ENCODE data around the gene GIT2.
A peak's percentile ranks its signal among the peaks of the same experiment; 100 is the strongest.

Gene GIT2

GRCh38 chr12:109950625-109951024 is 45.5 kb downstream of the GIT2 start:
- Histone ChIP-seq H3K27ac (ENCODE audit: insufficient read depth, low read depth, low read length, poor library complexity, severe bottlenecking) (peak overlapping the region; percentile 8), H3K36me3 (ENCODE audit: control insufficient read depth, insufficient read depth, low read length) (peaks cover 18% of the 10 kb centered on the region), H3K9me3 (ENCODE audit: control insufficient read depth, low read length) (no peaks in the 10 kb centered on the region), H3K4me3 (ENCODE audit: insufficient read depth, low read depth, low read length) (no peak overlapping the region), H3K4me1 (ENCODE audit: control insufficient read depth, insufficient read depth, low read length) (peaks cover 13% of the 10 kb centered on the region), H3K27me3 (ENCODE audit: control insufficient read depth, insufficient read depth, low read length, poor library complexity, severe bottlenecking) (no peaks in the 10 kb centered on the region)

- Histone ChIP-seq H3K36me3 (ENCODE audit: control insufficient read depth, insufficient read depth, low read length) (peaks cover 18% of the 10 kb centered on the region), H3K27ac (ENCODE audit: insufficient read depth, low read depth, low read length, poor library complexity, severe bottlenecking) (no peak overlapping the region), H3K9me3 (ENCODE audit: control insufficient read depth, low read length) (no peaks in the 10 kb centered on the region), H3K4me1 (ENCODE audit: control insufficient read depth, insufficient read depth, low read length) (peaks cover 22% of the 10 kb centered on the region), H3K4me3 (ENCODE audit: insufficient read depth, low read depth, low read length) (no peak overlapping the region), H3K27me3 (ENCODE audit: control insufficient read depth, insufficient read depth, low read length, poor library complexity, severe bottlenecking) (no peaks in the 10 kb centered on the region)
- WGBS, 2 experiments, result 91 to 97% methylated on average over 1 of the region's 1 CpG
These were observed 47.1 kb downstream of the GIT2 start for GRCh38 chr12:109949089-109949488.

GRCh38 chr12:109948368-109948767 is 47.8 kb downstream of the GIT2 start:
- H3K4me3 ChIP-seq (ENCODE audit: insufficient read depth, low read depth, low read length), result no peak overlapping the region
- no peaks in the 10 kb centered on the region for H3K9me3 ChIP-seq (ENCODE audit: control insufficient read depth, low read length)
- H3K4me1 ChIP-seq (ENCODE audit: control insufficient read depth, insufficient read depth, low read length), result peaks cover 22% of the 10 kb centered on the region
- no peaks in the 10 kb centered on the region for H3K27me3 ChIP-seq (ENCODE audit: control insufficient read depth, insufficient read depth, low read length, poor library complexity, severe bottlenecking)
- WGBS, 2 experiments, result 89 to 97% methylated on average over 3 to 4 of the region's 4 CpGs
- no peak overlapping the region for H3K27ac ChIP-seq (ENCODE audit: insufficient read depth, low read depth, low read length, poor library complexity, severe bottlenecking)
- H3K36me3 ChIP-seq (ENCODE audit: control insufficient read depth, insufficient read depth, low read length), result peaks cover 18% of the 10 kb centered on the region

GRCh38 chr12:109947521-109947920 is 48.6 kb downstream of the GIT2 start:
- H3K27ac ChIP-seq (ENCODE audit: insufficient read depth, low read depth, low read length, poor library complexity, severe bottlenecking), result no peak overlapping the region
- H3K36me3 ChIP-seq (ENCODE audit: control insufficient read depth, insufficient read depth, low read length), result peaks cover 16% of the 10 kb centered on the region
- no peaks in the 10 kb centered on the region for H3K9me3 ChIP-seq (ENCODE audit: control insufficient read depth, low read length)
- WGBS, 2 experiments, result 89 to 96% methylated on average over 2 to 3 of the region's 3 CpGs
- H3K27me3 ChIP-seq (ENCODE audit: control insufficient read depth, insufficient read depth, low read length, poor library complexity, severe bottlenecking), result no peaks in the 10 kb centered on the region
- peaks cover 22% of the 10 kb centered on the region for H3K4me1 ChIP-seq (ENCODE audit: control insufficient read depth, insufficient read depth, low read length)
- H3K4me3 ChIP-seq (ENCODE audit: insufficient read depth, low read depth, low read length), result no peak overlapping the region

- no peaks in the 10 kb centered on the region for H3K27me3 ChIP-seq (ENCODE audit: control insufficient read depth, insufficient read depth, low read length, poor library complexity, severe bottlenecking)
- H3K4me3 ChIP-seq (ENCODE audit: insufficient read depth, low read depth, low read length), result no peak overlapping the region
- peaks cover 22% of the 10 kb centered on the region for H3K4me1 ChIP-seq (ENCODE audit: control insufficient read depth, insufficient read depth, low read length)
- H3K9me3 ChIP-seq (ENCODE audit: control insufficient read depth, low read length), result no peaks in the 10 kb centered on the region
- peaks cover 10% of the 10 kb centered on the region for H3K36me3 ChIP-seq (ENCODE audit: control insufficient read depth, insufficient read depth, low read length)
- no peak overlapping the region for H3K27ac ChIP-seq (ENCODE audit: insufficient read depth, low read depth, low read length, poor library complexity, severe bottlenecking)
- 92 to 93% methylated on average over 9 of the region's 9 CpGs for WGBS, 2 experiments
These were observed 49.3 kb downstream of the GIT2 start for GRCh38 chr12:109946913-109947312.

- 5 to 7% methylated on average over 5 of the region's 5 CpGs for WGBS, 2 experiments
- H3K36me3 ChIP-seq (ENCODE audit: control insufficient read depth, insufficient read depth, low read length), result peaks cover 8% of the 10 kb centered on the region
- H3K4me1 ChIP-seq (ENCODE audit: control insufficient read depth, insufficient read depth, low read length), result peaks cover 22% of the 10 kb centered on the region
- H3K27ac ChIP-seq (ENCODE audit: insufficient read depth, low read depth, low read length, poor library complexity, severe bottlenecking), result no peak overlapping the region
- H3K27me3 ChIP-seq (ENCODE audit: control insufficient read depth, insufficient read depth, low read length, poor library complexity, severe bottlenecking), result no peaks in the 10 kb centered on the region
- no peak overlapping the region for H3K4me3 ChIP-seq (ENCODE audit: insufficient read depth, low read depth, low read length)
- H3K9me3 ChIP-seq (ENCODE audit: control insufficient read depth, low read length), result no peaks in the 10 kb centered on the region
These were observed 49.7 kb downstream of the GIT2 start for GRCh38 chr12:109946505-109946904.

- Histone ChIP-seq H3K4me3 (ENCODE audit: insufficient read depth, low read depth, low read length) (no peak overlapping the region), H3K36me3 (ENCODE audit: control insufficient read depth, insufficient read depth, low read length) (no peaks in the 10 kb centered on the region), H3K4me1 (ENCODE audit: control insufficient read depth, insufficient read depth, low read length) (peaks cover 22% of the 10 kb centered on the region), H3K9me3 (ENCODE audit: control insufficient read depth, low read length) (no peaks in the 10 kb centered on the region), H3K27ac (ENCODE audit: insufficient read depth, low read depth, low read length, poor library complexity, severe bottlenecking) (no peak overlapping the region), H3K27me3 (ENCODE audit: control insufficient read depth, insufficient read depth, low read length, poor library complexity, severe bottlenecking) (no peaks in the 10 kb centered on the region)
- 24% methylated on average over 17 of the region's 17 CpGs for WGBS, 2 experiments
These were observed 51.4 kb downstream of the GIT2 start for GRCh38 chr12:109944561-109945359.

GRCh38 chr12:109943811-109944210 is 52.4 kb downstream of the GIT2 start:
- H3K27ac ChIP-seq (ENCODE audit: insufficient read depth, low read depth, low read length, poor library complexity, severe bottlenecking), result no peak overlapping the region
- H3K27me3 ChIP-seq (ENCODE audit: control insufficient read depth, insufficient read depth, low read length, poor library complexity, severe bottlenecking), result no peaks in the 10 kb centered on the region
- 91 to 94% methylated on average over 7 of the region's 7 CpGs for WGBS, 2 experiments
- H3K4me1 ChIP-seq (ENCODE audit: control insufficient read depth, insufficient read depth, low read length), result peaks cover 22% of the 10 kb centered on the region
- H3K9me3 ChIP-seq (ENCODE audit: control insufficient read depth, low read length), result no peaks in the 10 kb centered on the region
- no peak overlapping the region for H3K4me3 ChIP-seq (ENCODE audit: insufficient read depth, low read depth, low read length)
- H3K36me3 ChIP-seq (ENCODE audit: control insufficient read depth, insufficient read depth, low read length), result peaks cover 2% of the 10 kb centered on the region

- WGBS, 2 experiments, result 87 to 88% methylated on average over 6 of the region's 6 CpGs
- no peaks in the 10 kb centered on the region for H3K27me3 ChIP-seq (ENCODE audit: control insufficient read depth, insufficient read depth, low read length, poor library complexity, severe bottlenecking)
These were observed 55.7 kb downstream of the GIT2 start for GRCh38 chr12:109940339-109940923.

GRCh38 chr12:109939504-109939903 is 56.7 kb downstream of the GIT2 start:
- peaks cover 12% of the 10 kb centered on the region for H3K36me3 ChIP-seq (ENCODE audit: control insufficient read depth, insufficient read depth, low read length)
- no peaks in the 10 kb centered on the region for H3K9me3 ChIP-seq (ENCODE audit: control insufficient read depth, low read length)
- no peak overlapping the region for H3K27ac ChIP-seq (ENCODE audit: insufficient read depth, low read depth, low read length, poor library complexity, severe bottlenecking)
- WGBS, 2 experiments, result 86 to 95% methylated on average over 2 of the region's 2 CpGs
- no peaks in the 10 kb centered on the region for H3K27me3 ChIP-seq (ENCODE audit: control insufficient read depth, insufficient read depth, low read length, poor library complexity, severe bottlenecking)
- H3K4me1 ChIP-seq (ENCODE audit: control insufficient read depth, insufficient read depth, low read length), result no peaks in the 10 kb centered on the region
- no peak overlapping the region for H3K4me3 ChIP-seq (ENCODE audit: insufficient read depth, low read depth, low read length)

More at GRCh38 chr12:109940339-109940923, 55.7 kb downstream of the GIT2 start:
- Histone ChIP-seq H3K36me3 (ENCODE audit: control insufficient read depth, insufficient read depth, low read length) (peaks cover 12% of the 10 kb centered on the region), H3K9me3 (ENCODE audit: control insufficient read depth, low read length) (no peaks in the 10 kb centered on the region), H3K4me3 (ENCODE audit: insufficient read depth, low read depth, low read length) (no peak overlapping the region), H3K4me1 (ENCODE audit: control insufficient read depth, insufficient read depth, low read length) (peaks cover 8% of the 10 kb centered on the region), H3K27ac (ENCODE audit: insufficient read depth, low read depth, low read length, poor library complexity, severe bottlenecking) (no peak overlapping the region)

Data from ectodermal cell (in vitro differentiated cells).